Effector CD8-positive, alpha-beta T cell (primary cell): ENCODE measurements around the gene CLRN1.
"Not testable (repeated sequence)": the region's sequence is repeated elsewhere in the genome, so short reads cannot be mapped to it uniquely, and the experiment has no call there.

ENCODE experiments used
- DNase-seq: peaks from one replicate; lab custom pipeline; 2025; lab: John Stamatoyannopoulos, UW
- total RNA-seq, 4 experiments: gene quantifications; one replicate each; lab custom pipeline; 2026; lab: John Stamatoyannopoulos, UW

CLRN1 gene
- total RNA-seq = 0 to 0.36 (median 0.04) reads per million in 4 experiments

GRCh38 chr3:150972366-150973071 lies at the start of gene CLRN1:
TSS of gene CLRN1 (minus strand) at chr3:150972727. CDS start at chr3:150972708, 19 bp downstream.
- no peak for DNase-seq

GRCh38 chr3:151016478-151016795 lies 43.9 kb upstream of the CLRN1 start:
- no peak for DNase-seq

DNA sequence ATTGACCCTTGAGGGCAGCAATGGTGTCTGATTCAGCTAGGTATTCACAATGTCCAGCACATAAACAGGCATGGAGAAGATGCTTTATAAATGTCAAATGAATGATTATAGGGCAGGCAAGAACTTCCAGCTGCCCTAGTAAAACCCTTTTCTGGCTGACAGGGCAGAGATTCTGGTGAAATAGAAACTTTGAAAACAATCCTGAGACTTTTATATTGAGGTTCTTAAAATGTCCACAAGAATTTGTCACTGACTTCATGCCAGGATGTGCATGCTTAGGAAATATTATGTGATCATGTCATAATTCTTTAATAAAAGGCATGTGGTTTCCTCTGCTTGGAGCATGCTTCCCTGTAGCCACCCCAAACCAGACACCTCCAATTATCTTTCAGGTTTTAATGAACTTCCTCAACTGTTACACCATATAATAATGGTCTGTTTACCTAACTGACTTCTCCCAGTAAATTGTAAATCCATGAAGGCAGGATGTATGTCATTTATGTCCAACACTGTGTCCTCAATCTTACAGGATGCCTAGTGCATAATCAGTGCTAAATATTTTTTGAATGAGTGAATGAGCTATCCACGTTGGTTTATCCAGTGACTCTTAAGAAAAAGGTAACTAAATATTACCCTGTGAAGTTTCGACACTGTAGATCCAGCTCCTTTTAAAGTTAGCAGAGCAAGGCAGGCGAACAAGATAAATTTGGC lies 43.4 kb upstream of the CLRN1 start:
- no peak for DNase-seq

- DNase-seq = no peak
Observed at GRCh38 chr3:151015181-151015580, 42.7 kb upstream of the CLRN1 start.

- DNase-seq = no peak
Observed at GRCh38 chr3:151014501-151015018, 42.0 kb upstream of the CLRN1 start.

GRCh38 chr3:151012753-151013152 lies 40.2 kb upstream of the CLRN1 start:
- DNase-seq = no peak

- no peak for DNase-seq
Observed at GRCh38 chr3:151011427-151011826, 38.9 kb upstream of the CLRN1 start.

GRCh38 chr3:151009981-151010380 lies 37.5 kb upstream of the CLRN1 start:
- DNase-seq = no peak

DNA sequence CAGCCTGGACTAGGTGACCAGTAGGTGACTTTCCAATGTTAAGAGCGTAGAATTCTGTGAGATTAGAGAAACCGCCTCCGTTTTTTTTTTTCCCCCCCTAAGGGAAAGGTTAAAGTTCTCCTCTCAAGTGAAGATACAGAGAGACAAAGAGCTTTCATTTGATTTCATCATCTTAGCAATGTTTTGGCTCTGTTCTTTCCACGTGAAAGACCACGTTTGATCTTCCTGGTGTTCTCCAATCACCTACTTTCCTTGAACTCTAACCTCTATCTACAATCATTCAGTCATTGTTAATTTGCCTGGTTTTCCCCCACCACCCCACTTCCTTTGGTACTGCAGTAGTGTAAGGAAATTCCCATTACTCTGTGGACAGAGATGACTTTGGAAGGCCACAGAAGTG lies 36.9 kb upstream of the CLRN1 start:
- DNase-seq = no peak

DNA sequence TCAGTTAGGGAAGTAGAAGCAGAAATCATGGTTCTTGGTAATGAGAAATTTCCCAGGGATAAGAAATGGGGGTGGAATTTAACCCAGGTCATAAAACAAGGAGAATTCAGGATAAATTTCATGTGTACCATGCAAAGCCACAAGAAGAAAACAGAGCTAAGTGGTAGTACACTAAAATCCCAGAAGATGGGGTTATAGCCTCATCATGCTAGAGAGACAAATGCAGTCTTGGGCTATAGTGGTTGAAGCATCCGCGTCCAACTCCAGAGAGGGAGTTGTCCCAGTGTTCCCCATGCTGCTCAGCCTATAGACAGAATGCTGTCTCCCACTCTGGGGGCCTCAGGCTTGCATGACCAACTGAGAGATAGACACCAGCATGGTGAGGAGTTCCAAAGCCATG lies 36.2 kb upstream of the CLRN1 start:
- DNase-seq = no peak

GRCh38 chr3:151003768-151004134 lies 31.2 kb upstream of the CLRN1 start:
- DNase-seq = no peak

DNA sequence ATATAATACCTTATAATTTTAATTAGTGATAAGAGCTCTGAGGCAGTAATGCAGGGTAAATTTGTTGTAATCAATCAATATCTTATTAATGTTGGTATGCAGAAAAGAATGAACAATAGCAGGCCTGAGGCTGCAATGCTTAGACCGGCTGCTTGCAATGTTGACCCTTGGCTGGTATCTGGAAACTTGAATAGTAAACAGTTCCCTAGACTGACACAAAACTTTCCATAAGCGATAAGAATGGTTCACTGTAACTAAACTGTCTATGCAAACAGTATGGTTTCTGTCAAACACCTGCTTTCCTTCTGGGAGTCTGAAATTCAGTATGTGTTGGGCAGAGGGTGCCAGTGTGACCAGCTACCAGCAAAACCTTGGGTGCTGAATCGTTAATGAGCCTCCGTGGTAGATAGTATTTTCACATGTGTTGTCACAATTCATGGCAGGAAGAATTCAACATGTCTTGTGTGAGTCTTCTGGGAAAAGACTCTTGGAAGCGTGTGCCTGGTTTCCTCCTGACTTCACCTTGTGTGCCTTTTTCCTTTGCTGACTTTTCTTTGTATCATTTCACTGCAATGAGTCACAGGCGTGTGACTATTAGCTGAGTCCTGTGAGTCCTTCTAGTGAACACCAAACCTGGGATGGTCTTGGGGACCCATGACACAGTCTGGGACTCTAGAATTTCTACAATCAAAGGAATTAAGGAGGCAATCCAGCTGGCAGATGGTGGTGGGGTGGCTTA lies 30.7 kb upstream of the CLRN1 start:
- DNase-seq = no peak

- DNase-seq = no peak
Observed at GRCh38 chr3:151002003-151002981, 29.8 kb upstream of the CLRN1 start.

DNA sequence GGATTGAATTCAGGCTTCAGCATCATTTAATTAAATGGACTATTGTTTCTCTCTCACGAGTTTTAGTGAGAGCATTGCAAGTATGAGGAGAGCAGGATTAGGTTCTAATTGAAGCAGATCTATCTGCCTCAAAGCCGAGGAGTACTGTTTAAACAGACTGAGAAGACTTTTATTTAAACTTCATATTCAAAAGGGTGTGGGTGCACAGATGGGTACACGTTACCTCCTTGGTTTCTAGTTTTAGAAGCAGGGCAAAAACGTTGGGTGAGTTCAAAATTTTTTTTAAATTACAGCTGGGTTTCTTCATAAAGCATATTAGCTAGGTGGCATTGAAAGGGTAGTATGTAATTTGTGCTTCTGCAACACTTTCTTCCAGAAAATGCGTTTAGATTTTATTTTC lies 26.5 kb upstream of the CLRN1 start:
- DNase-seq = no peak

DNA sequence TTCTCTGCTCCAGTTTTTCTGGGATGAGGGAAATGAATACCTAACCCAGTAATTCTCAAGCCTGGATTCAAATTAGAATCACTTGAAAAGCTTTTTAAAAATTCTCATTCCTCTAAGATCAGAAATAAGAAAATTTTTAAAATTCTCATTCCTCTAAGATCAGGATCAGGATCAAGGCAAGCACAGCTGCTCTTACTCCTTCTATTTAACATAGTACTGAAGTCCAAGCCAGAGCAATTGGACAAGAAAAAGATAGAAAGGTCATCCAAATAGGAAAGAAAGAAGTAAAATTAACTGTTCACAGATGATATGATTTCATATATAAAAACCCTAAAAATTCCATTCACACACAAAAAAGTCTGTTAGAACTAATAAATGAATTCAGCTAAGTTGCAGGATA lies 24.2 kb upstream of the CLRN1 start:
- no peak for DNase-seq

DNA sequence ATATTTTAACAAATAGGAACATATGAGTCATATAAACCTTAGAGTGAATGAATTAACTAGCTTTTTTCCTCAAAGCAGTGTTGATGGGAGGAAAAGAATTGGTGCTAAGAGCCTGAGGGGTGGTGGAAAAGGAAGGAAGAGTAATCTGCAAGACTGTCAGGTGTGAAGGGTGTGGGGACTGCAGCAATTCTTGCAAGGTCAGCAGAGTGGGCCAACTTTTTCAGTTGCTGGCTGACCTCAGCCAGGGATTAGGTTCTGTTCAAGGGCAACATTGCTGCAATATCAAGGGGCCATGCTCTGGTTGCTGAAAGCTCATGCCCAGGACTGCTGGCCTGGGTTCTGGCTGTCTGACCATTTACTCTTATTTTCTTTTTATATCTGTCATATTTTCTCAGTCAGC lies 23.0 kb upstream of the CLRN1 start:
- DNase-seq = no peak

DNA sequence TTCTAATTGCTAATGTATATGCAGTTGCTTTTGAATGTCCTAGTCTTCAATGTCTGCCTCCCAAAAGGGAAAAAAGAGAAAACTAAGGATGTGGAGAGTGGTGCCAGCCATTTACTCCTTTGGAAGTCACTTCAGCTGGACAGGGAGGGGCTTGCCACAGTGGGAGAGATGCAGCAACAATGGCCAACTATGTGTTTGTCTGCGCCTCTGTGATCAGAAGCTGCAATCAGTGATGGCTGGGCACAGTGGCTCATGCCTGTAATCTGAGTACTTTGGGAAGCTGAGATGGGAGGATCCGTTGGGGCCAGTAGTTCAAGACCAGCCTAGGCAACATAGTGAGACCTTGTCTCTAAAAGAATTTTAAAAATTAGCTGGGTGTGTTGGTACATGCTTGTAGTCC lies 16.7 kb upstream of the CLRN1 start:
- no peak for DNase-seq

GRCh38 chr3:150988395-150988794 lies 15.9 kb upstream of the CLRN1 start:
- not testable (repeated sequence) for DNase-seq

DNA sequence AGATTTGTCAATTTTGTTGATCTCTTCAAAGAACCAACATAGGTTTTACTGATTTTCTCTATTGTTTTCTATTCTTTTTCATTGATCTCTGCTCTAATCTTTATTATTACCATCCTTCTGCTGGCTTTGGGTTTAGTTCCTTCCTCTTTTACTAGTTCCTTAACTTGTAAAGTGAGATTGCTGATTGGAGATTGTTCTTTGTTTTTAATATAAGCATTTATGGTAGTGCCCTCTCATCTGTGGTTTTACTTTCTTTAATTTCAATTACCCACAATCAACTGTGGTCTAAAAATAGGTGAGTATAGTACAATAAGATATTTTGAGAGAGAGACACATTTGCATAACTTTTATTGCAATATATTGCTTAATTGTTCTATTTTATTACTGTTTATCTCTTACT lies 13.2 kb upstream of the CLRN1 start:
- DNase-seq = no peak

DNA sequence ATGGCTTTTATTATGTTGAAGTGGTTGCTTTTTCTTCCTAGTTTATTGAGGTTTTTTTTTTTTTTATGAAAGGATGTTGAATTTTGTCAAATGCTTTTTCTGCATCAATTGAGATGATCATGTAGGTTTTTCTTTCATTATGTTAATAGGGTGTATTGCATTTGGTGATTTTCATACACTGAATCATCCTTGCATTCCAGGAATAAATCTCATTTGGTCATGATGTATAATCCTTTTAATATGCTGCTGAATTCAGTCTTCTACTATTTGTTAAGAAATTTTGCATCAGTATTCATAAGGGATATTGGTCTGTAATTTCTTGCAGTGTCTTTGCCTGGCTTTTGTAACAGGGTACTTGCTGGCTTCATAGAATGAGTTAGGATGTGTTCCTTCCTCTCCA lies 11.5 kb upstream of the CLRN1 start:
- no peak for DNase-seq

DNA sequence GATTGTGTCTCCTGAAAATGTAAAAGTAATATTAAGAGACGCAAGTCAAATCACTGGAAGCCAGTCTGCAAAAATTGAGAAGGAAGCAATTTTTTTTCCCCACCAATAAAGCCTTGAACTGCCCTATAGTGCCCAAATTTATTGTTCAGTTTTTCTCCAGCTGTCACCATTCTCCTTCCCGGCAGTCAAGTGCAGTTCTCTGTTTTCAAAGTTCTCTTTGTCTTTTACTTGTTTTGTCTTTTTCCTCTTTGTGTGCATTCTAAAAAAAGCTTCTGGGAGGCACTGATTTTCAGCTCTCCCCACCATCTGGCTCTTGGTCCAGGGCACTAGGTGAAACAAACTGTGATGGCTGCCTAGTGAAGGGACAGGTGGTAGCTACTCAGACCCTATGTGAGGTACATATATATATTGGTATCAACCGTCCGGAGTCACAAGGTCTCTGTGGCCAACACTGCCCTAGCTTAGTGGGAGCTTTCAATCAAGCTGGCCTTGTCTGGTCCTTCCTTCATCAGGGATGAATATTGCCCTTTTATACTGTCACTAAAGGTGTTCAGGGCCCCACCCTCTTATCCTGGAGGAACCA lies 6.1 kb upstream of the CLRN1 start:
- no peak for DNase-seq
